NB4 (cell line): ENCODE measurements around the gene CLEC16A.

Experiments
- DNase-seq: peaks from one replicate; pipeline ENCODE4 v3.0.0; 2010; ENCODE audit warnings: low read depth
- H3K4me3 ChIP-seq: one replicate; pipeline ENCODE4 v1.5.1; 2011; ENCODE audit warnings: mild to moderate bottlenecking, low read depth, low read length, moderate library complexity
- CTCF ChIP-seq: IDR thresholded peaks from one replicate; pipeline ENCODE4 v1.5.1; 2012; ENCODE audit warnings: low read depth, low read length
- MAX ChIP-seq: IDR thresholded peaks from 2 replicates; pipeline ENCODE4 v1.6.1; 2011; ENCODE audit warnings: low read depth, low read length
- MYC ChIP-seq: IDR thresholded peaks from 2 replicates; pipeline ENCODE4 v1.6.1; 2011; ENCODE audit warnings: low read depth, low read length
- POLR2A ChIP-seq: IDR thresholded peaks from 2 replicates; pipeline ENCODE4 v1.6.1; 2011; ENCODE audit warnings: mild to moderate bottlenecking; ENCODE audit not compliant: insufficient read length; ENCODE audit errors: extremely low read depth

The CLEC16A gene

GRCh38 chr16:11114366-11115164, 170.2 kb downstream of the CLEC16A start:
- peak; percentile 80 for DNase-seq
- no peak overlapping the region for H3K4me3 ChIP-seq
- TF ChIP-seq POLR2A, result no peak
- TF ChIP-seq MYC, result no peak
- TF ChIP-seq CTCF, result no peak
- no peak for TF ChIP-seq MAX

- TF ChIP-seq CTCF (no peak), POLR2A (no peak), MYC (no peak), MAX (no peak)
- no peak overlapping the region for H3K4me3 ChIP-seq
- DNase-seq, result no peak
Measured at GRCh38 chr16:11117576-11118211, 173.3 kb downstream of the CLEC16A start.

GRCh38 chr16:11118479-11118878, 174.1 kb downstream of the CLEC16A start:
- DNase-seq, result no peak
- TF ChIP-seq MYC (no peak), MAX (no peak), POLR2A (no peak), CTCF (no peak)
- no peak overlapping the region for H3K4me3 ChIP-seq

- no peak for DNase-seq
- no peak for TF ChIP-seq CTCF
- TF ChIP-seq POLR2A, result no peak
- TF ChIP-seq MYC, result no peak
- no peak for TF ChIP-seq MAX
- H3K4me3 ChIP-seq, result no peak overlapping the region
Measured at GRCh38 chr16:11121083-11121608, 176.8 kb downstream of the CLEC16A start.

- TF ChIP-seq CTCF (no peak), MYC (no peak), MAX (no peak), POLR2A (no peak)
- DNase-seq, result no peak
- no peak overlapping the region for H3K4me3 ChIP-seq
Measured at GRCh38 chr16:11121914-11122692, 177.7 kb downstream of the CLEC16A start.
